Thoracic aorta (tissue), 2 donors: Measurements from ENCODE around the gene RGP1. TPM values are rescaled to one million over a fixed set of nuclear protein-coding genes. Genes with fewer than 3 reads are reported as not detected.

Experiments
- ATAC-seq: fragments of 150-250 bp; one replicate; pipeline ENCODE4 v1.8.0; 2017; ENCODE audit warnings: low read depth; ENCODE audit not compliant: insufficient number of reproducible peaks, low FRiP score
- DNase-seq: peaks from one replicate; pipeline ENCODE4 v3.0.0-alpha.2; 2020; ENCODE audit warnings: low spot score
- H3K27ac ChIP-seq, 2 donors: fragments of 200-600 bp; sonication (generic); 1 replicate in 1 of 2; 2 replicates in 1 of 2; pipeline ENCODE4 v1.5.1; 2016; ENCODE audit warnings: mild to moderate bottlenecking in 2 of 2, moderate library complexity in 2 of 2
- H3K27me3 ChIP-seq: fragments of 200-600 bp; sonication (generic); replicated peaks from 2 replicates; pipeline ENCODE4 v1.6.0; 2016; ENCODE audit warnings: mild to moderate bottlenecking; ENCODE audit not compliant: insufficient read depth
- H3K36me3 ChIP-seq: fragments of 200-600 bp; sonication (generic); one replicate; pipeline ENCODE4 v1.5.1; 2016
- H3K4me1 ChIP-seq, 2 donors: fragments of 200-600 bp; sonication (generic); 1 replicate in 1 of 2; 2 replicates in 1 of 2; pipeline versions ENCODE4 v1.5.1 to v1.6.0; 2016; ENCODE audit warnings: low read depth in 2 of 2, mild to moderate bottlenecking in 1 of 2; ENCODE audit not compliant: control insufficient read depth in 1 of 2
- H3K4me3 ChIP-seq: fragments of 200-600 bp; sonication (generic); 2 replicates; pipeline ENCODE4 v1.5.1; 2016; ENCODE audit warnings: mild to moderate bottlenecking
- H3K9me3 ChIP-seq: fragments of 200-600 bp; sonication (generic); 2 replicates; pipeline ENCODE4 v1.5.1; 2016
- CTCF ChIP-seq: fragments of 200-600 bp; sonication (generic); IDR thresholded peaks from one replicate; pipeline ENCODE4 v1.5.1; 2019; ENCODE audit warnings: antibody characterized with exemption
- total RNA-seq, 2 donors: library from RNA; depleted of rRNA; stranded (reverse); fragments of >200 nt; gene quantifications; one replicate each; pipeline versions ENCODE4 v1.1.0 to v1.2.3, GENCODE V29; 2016

The RGP1 gene
- total RNA-seq, 2 donors from 2014 or later = 23.0 to 24.5 TPM

- no peak for DNase-seq
- Histone ChIP-seq H3K4me3 (no peak overlapping the region), H3K27me3 (no peaks in the 10 kb centered on the region), H3K27ac (no peak overlapping the region), H3K9me3 (no peaks in the 10 kb centered on the region), H3K36me3 (no peaks in the 10 kb centered on the region), H3K4me1 (peaks cover 11 to 25% of the 10 kb centered on the region in 2 donors)
- TF ChIP-seq CTCF = no peak
- no peak for ATAC-seq
These were observed 20.7 kb downstream of the RGP1 start for GRCh38 chr9:35769763-35770162.

- no peak overlapping the region for H3K4me3 ChIP-seq
- H3K4me1 ChIP-seq = peaks cover 11 to 25% of the 10 kb centered on the region in 2 donors
- H3K27me3 ChIP-seq = no peaks in the 10 kb centered on the region
- ATAC-seq = peak; percentile 37
- no peaks in the 10 kb centered on the region for H3K9me3 ChIP-seq
- no peaks in the 10 kb centered on the region for H3K36me3 ChIP-seq
- DNase-seq = no peak
- TF ChIP-seq CTCF = no peak
- H3K27ac ChIP-seq = peak overlapping the region; percentile 16 to 52
These were observed 22.0 kb downstream of the RGP1 start for GRCh38 chr9:35771075-35771433.

- peaks cover 11 to 25% of the 10 kb centered on the region in 2 donors for H3K4me1 ChIP-seq
- ATAC-seq (no peak), DNase-seq (no peak)
- H3K36me3 ChIP-seq = no peaks in the 10 kb centered on the region
- TF ChIP-seq CTCF = no peak
- peak overlapping the region; percentile 16 to 52 for H3K27ac ChIP-seq
- H3K27me3 ChIP-seq = no peaks in the 10 kb centered on the region
- no peaks in the 10 kb centered on the region for H3K9me3 ChIP-seq
- H3K4me3 ChIP-seq = no peak overlapping the region
These were observed 22.4 kb downstream of the RGP1 start for GRCh38 chr9:35771534-35771933.

- DNase-seq (no peak), ATAC-seq (no peak)
- no peaks in the 10 kb centered on the region for H3K36me3 ChIP-seq
- H3K9me3 ChIP-seq = no peaks in the 10 kb centered on the region
- H3K27me3 ChIP-seq = no peaks in the 10 kb centered on the region
- H3K4me1 ChIP-seq = peaks cover 11 to 25% of the 10 kb centered on the region in 2 donors
- H3K27ac ChIP-seq = no peak overlapping the region
- TF ChIP-seq CTCF = no peak
- no peak overlapping the region for H3K4me3 ChIP-seq
These were observed 22.9 kb downstream of the RGP1 start for GRCh38 chr9:35771943-35772342.

GRCh38 chr9:35774907-35775635 lies 26.0 kb downstream of the RGP1 start:
- DNase-seq (no peak), ATAC-seq (no peak)
- Histone ChIP-seq H3K4me1 (peaks cover 11 to 22% of the 10 kb centered on the region in 2 donors), H3K4me3 (no peak overlapping the region), H3K27ac (no peak overlapping the region), H3K9me3 (no peaks in the 10 kb centered on the region), H3K27me3 (no peaks in the 10 kb centered on the region), H3K36me3 (no peaks in the 10 kb centered on the region)
- no peak for TF ChIP-seq CTCF
